GM18951 (cell line): ENCODE data around the gene DHRS7.

ENCODE experiments used
- POLR2A ChIP-seq: IDR thresholded peaks from 4 replicates; pipeline ENCODE4 v1.6.1; 2011; ENCODE audit warnings: mild to moderate bottlenecking; ENCODE audit not compliant: insufficient read length, insufficient read depth; ENCODE audit errors: extremely low read depth
- in situ Hi-C: fragments of 300-500 bp; cut with MboI; formaldehyde crosslinking; loops from one replicate; pipeline ENCODE4 v1.12.0; 2022; ENCODE audit warnings: low sequenced_read_pairs, mixed read lengths, inconsistent platforms; ENCODE audit not compliant: unreplicated experiment

The DHRS7 gene

DNA sequence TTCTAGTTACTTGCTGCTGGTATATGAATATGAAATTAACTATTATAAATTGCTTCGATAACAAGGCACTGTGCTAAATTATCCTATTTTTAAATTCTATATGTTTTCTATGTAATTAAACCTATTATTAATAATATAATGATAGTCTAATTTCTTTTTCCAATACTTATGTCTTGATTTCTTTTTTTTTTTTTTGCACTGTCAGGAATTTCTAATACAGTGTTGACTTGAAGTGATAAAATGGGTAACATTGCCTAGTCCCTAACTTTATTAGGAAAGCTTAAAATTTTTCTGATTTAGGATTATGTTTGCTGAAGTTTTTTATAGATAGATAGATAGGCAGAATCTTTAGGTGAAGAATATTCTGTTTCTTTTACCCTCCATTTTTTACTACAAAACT lies 13.6 kb upstream of the DHRS7 start:
- in situ Hi-C loops: loop anchor here (25.0 kb wide), 1 partner anchor 542 kb away; no protein-coding TSS in a partner anchor
- no peak for TF ChIP-seq POLR2A

GRCh38 chr14:60178164-60178563 lies 13.0 kb upstream of the DHRS7 start:
- no peak for TF ChIP-seq POLR2A
- in situ Hi-C loops: loop anchor here (25.0 kb wide), 1 partner anchor 541 kb away; no protein-coding TSS in a partner anchor

GRCh38 chr14:60175255-60175902 lies 10.2 kb upstream of the DHRS7 start:
- no peak for TF ChIP-seq POLR2A
- in situ Hi-C loops: loop anchor here (25.0 kb wide), 1 partner anchor 538 kb away; no protein-coding TSS in a partner anchor

GRCh38 chr14:60174352-60175254 lies 9.4 kb upstream of the DHRS7 start:
- in situ Hi-C loops: loop anchor here (25.0 kb wide), 1 partner anchor 537 kb away; no protein-coding TSS in a partner anchor
- TF ChIP-seq POLR2A: no peak

- in situ Hi-C loops: no loop called here
These were observed 6.5 kb upstream of the DHRS7 start for GRCh38 chr14:60171690-60172089.

DNA sequence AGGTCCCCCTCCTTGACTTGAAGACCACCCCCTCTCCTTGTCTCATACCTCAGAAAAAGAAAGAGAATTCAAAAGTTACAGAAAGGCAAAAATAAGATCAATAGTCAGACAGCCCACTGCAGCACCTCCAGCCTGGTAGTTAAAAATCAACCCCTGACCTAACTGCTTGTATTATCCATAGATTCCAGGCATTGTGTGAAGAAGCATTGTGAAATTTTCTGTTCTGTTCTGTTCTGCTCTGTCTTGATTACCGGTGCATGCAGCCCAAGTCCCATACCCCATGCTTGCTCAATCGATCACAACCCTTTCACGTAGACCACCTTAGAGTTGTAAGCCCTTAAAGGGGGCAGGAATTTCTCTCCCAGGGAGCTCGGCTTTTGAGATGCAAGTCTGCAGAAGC lies 5.8 kb upstream of the DHRS7 start:
- TF ChIP-seq POLR2A: no peak
- in situ Hi-C loops: no loop called here

More at GRCh38 chr14:60171690-60172089, 6.5 kb upstream of the DHRS7 start:
- TF ChIP-seq POLR2A: no peak

- no peak for TF ChIP-seq POLR2A
- in situ Hi-C loops: no loop called here
These were observed 4.5 kb upstream of the DHRS7 start for GRCh38 chr14:60169722-60170121.

DNA sequence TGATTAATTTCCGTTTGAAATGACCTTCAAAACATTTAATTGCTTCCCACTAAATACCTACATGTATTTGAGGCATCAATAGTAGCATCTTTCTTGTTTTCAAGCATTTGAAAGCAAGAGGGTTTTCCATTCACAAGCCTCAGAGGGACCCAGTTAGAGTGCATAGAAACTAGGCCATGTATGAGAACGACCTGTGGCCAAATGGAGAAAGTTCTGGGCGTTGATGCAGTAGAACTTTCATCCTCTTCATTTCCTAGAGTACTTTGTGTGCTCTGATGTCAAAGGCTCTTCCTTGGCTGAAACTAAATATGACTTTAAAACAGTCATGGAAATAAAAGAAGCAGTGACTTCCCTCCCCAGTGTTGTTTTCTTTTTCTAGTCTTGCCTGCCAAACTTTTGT lies 944 bp upstream of the DHRS7 start:
- in situ Hi-C loops: no loop called here
- no peak for TF ChIP-seq POLR2A

DNA sequence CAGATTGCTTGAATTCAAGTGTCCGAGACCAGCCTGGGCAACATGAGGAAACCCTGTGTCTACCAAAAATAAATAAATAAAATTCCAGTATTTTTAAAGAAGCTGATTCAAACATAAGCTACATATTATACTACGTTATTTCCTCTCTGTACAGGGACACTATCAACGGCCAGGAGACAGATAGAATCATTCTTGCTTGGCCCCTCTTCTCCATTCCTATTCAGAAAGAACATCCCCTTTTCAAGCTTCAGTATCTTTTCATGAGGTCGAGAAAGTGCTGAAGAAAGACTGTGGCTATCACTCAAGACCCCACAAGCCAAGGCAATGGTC lies 314 bp upstream of the DHRS7 start:
- TF ChIP-seq POLR2A: no peak
- in situ Hi-C loops: no loop called here

DNA sequence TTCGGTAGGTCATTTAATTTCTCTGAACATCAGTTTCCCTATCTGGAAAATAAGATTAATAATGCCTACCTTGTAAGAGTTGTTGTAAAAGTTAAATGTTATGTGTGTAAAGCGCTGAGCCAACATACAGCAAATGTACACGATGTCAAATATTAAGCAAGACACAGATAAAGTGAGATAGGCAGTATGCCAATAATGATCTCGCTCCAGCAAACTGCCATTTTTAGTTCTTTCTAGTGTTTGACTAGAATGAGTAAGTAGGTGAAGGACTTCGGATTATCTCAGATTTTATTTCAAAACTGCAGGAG lies 840 bp downstream of the DHRS7 start:
- in situ Hi-C loops: no loop called here
- TF ChIP-seq POLR2A: no peak

DNA sequence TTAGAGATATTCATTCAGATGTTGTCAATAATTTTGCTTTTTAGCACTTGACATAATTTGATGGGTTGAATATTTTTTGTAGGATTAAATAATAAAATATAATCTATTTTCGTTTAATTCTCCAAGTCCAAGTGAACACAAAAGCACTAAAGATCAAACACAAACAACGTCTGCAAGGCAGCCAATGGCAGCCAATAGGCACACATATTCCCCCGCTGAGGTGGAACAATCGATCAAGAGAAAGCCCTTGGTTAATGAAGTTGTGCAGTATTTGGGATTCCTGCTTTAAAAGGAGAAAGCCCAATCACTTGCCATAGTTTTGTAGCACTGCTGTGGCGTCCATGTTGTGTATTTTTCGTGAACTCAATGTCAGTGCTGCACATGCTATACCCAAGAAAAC lies 1.5 kb downstream of the DHRS7 start:
- in situ Hi-C loops: no loop called here
- TF ChIP-seq POLR2A: no peak

- in situ Hi-C loops: no loop called here
These were observed 3.7 kb downstream of the DHRS7 start for GRCh38 chr14:60161196-60162107.

GRCh38 chr14:60160422-60160821 lies 4.8 kb downstream of the DHRS7 start:
- TF ChIP-seq POLR2A: no peak
- in situ Hi-C loops: no loop called here

More at GRCh38 chr14:60161196-60162107, 3.7 kb downstream of the DHRS7 start:
- no peak for TF ChIP-seq POLR2A

DNA sequence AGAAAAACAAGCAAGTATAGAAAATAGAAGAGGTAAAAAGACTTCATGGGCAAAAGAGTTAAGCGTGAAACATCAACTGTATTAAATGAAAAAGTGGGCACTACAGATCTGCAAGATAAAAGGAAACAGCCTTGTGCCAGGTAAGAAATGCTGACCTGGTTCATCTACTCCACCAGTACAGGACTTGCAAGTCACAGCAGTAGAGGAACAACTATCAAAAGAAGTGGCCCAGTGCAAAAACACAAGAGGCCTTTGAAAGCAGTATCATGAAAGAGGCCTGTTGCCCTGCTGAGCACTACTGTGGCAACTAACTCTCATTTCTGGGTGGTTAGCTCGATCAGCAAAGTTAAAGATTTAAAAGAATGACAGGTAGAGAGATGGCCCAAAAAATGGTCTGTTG lies 10.5 kb downstream of the DHRS7 start:
- in situ Hi-C loops: no loop called here
- no peak for TF ChIP-seq POLR2A
